DND-41 (cell line): ENCODE data around the gene GNB1L.

Experiments
- ATAC-seq: fragments of 200-7000 bp; cut with Tn5 transposase; 3 replicates; pipeline ENCODE4 v1.9.1; 2021; ENCODE audit warnings: low read depth; ENCODE audit not compliant: insufficient read depth
- DNase-seq: peaks from one replicate; pipeline ENCODE4 v3.0.0-alpha.2; 2020
- H2AFZ ChIP-seq: 2 replicates; pipeline ENCODE4 v1.6.0; 2012; ENCODE audit warnings: low read depth, low read length
- H3K27ac ChIP-seq: 2 replicates; pipeline ENCODE4 v1.5.1; 2012; ENCODE audit warnings: low read length, inconsistent platforms
- H3K27me3 ChIP-seq: fragments of 200-600 bp; sonication (generic); 2 replicates; pipeline ENCODE4 v1.6.0; 2012; ENCODE audit warnings: low read length, mild to moderate bottlenecking, inconsistent platforms; ENCODE audit not compliant: insufficient read depth, poor library complexity
- H3K36me3 ChIP-seq: 2 replicates; pipeline ENCODE4 v1.5.1; 2012; ENCODE audit warnings: low read length, inconsistent platforms; ENCODE audit not compliant: insufficient read depth
- H3K4me1 ChIP-seq: 2 replicates; pipeline ENCODE4 v1.5.1; 2012; ENCODE audit warnings: mild to moderate bottlenecking, low read length; ENCODE audit not compliant: insufficient read depth
- H3K4me2 ChIP-seq: 2 replicates; pipeline ENCODE4 v1.6.0; 2012; ENCODE audit warnings: mild to moderate bottlenecking, moderate library complexity, low read length, inconsistent platforms; ENCODE audit not compliant: insufficient read depth
- H3K4me3 ChIP-seq, 2 experiments: fragments of 200-600 bp in 1 of 2; shearing (Covaris generic) in 1 of 2; 2 replicates each; pipeline ENCODE4 v1.5.1; 2012 to 2016; ENCODE audit warnings: inconsistent platforms in 2 of 2, low read length in 2 of 2, mild to moderate bottlenecking in 2 of 2, low read depth in 1 of 2, moderate library complexity in 1 of 2
- H3K79me2 ChIP-seq: 2 replicates; pipeline ENCODE4 v1.6.0; 2012; ENCODE audit warnings: low read length, inconsistent platforms; ENCODE audit not compliant: insufficient read depth
- H3K9ac ChIP-seq: 2 replicates; pipeline ENCODE4 v1.6.0; 2012; ENCODE audit warnings: low read depth, mild to moderate bottlenecking, inconsistent platforms, low read length, moderate library complexity
- H3K9me3 ChIP-seq: 2 replicates; pipeline ENCODE4 v1.5.1; 2012; ENCODE audit warnings: low read length, moderate library complexity, mild to moderate bottlenecking, inconsistent platforms; ENCODE audit not compliant: insufficient read depth, severe bottlenecking
- H4K20me1 ChIP-seq: 2 replicates; pipeline ENCODE4 v1.6.0; 2012; ENCODE audit warnings: low read length; ENCODE audit not compliant: insufficient read depth
- EZH2 ChIP-seq: IDR thresholded peaks from 3 replicates; pipeline ENCODE4 v1.6.1; 2012; ENCODE audit warnings: borderline replicate concordance, low read depth, mild to moderate bottlenecking, moderate library complexity, low read length, inconsistent platforms; ENCODE audit not compliant: severe bottlenecking
- TF ChIP-seq, protein P1 (sequence below): IDR thresholded peaks from 2 replicates; pipeline ENCODE4 v1.5.1; 2012; ENCODE audit warnings: borderline replicate concordance, low read length, moderate library complexity, mild to moderate bottlenecking; ENCODE audit not compliant: poor library complexity, severe bottlenecking; ENCODE audit errors: extremely low read depth

The GNB1L gene

DNA sequence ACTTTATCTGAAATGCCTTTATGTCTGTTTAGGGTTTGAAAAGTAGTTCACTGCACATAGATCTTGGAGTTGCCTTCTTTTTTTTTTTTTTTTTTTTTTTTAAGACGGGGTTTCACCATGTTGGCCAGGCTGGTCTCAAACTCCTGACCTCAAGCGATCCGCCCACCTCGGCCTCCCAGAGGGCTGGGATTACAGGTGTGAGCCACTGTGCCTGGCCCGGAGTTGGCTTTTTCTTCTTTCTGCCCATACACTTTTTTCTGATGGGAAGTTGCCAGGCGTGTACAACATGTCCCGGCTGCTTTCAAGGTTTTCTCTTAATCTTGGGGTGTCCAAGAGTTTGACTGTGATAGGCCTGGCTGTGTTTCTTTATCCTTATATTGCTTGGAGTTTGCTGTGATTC is 12.9 kb upstream of the GNB1L start:
- DNase-seq: peak; percentile 1
- Histone ChIP-seq H2AFZ (no peak overlapping the region), H3K4me2 (no peak overlapping the region), H3K9ac (no peak overlapping the region), H3K4me3 (no peak overlapping the region), H3K79me2 (no peaks in the 10 kb centered on the region), H3K36me3 (no peaks in the 10 kb centered on the region), H4K20me1 (no peaks in the 10 kb centered on the region), H3K27ac (no peak overlapping the region), H3K27me3 (no peaks in the 10 kb centered on the region), H3K9me3 (no peaks in the 10 kb centered on the region), H3K4me1 (no peaks in the 10 kb centered on the region)
- no peak for ATAC-seq
- TF ChIP-seq EZH2: no peak
- TF ChIP-seq, protein P1, sequence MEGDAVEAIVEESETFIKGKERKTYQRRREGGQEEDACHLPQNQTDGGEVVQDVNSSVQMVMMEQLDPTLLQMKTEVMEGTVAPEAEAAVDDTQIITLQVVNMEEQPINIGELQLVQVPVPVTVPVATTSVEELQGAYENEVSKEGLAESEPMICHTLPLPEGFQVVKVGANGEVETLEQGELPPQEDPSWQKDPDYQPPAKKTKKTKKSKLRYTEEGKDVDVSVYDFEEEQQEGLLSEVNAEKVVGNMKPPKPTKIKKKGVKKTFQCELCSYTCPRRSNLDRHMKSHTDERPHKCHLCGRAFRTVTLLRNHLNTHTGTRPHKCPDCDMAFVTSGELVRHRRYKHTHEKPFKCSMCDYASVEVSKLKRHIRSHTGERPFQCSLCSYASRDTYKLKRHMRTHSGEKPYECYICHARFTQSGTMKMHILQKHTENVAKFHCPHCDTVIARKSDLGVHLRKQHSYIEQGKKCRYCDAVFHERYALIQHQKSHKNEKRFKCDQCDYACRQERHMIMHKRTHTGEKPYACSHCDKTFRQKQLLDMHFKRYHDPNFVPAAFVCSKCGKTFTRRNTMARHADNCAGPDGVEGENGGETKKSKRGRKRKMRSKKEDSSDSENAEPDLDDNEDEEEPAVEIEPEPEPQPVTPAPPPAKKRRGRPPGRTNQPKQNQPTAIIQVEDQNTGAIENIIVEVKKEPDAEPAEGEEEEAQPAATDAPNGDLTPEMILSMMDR: no peak

DNA sequence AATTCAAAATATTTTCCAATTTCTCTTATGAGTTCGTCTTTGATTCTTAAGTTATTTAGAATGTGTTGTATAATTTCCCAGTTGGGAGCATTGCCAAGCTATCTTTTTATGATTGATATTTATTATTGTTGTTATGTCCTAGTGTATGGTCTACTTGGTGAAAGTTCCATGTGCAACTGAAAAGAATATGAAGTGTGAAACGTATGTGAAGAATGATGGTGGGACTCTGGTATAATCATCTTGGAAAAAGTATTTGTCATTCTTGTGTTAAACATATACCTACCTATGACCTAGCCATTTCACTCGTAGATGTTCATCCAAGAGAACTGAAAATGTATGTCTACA is 12.0 kb upstream of the GNB1L start:
- no peaks in the 10 kb centered on the region for H3K27me3 ChIP-seq
- no peak overlapping the region for H2AFZ ChIP-seq
- no peaks in the 10 kb centered on the region for H4K20me1 ChIP-seq
- TF ChIP-seq, protein P1: no peak
- TF ChIP-seq EZH2: no peak
- H3K9ac ChIP-seq: no peak overlapping the region
- ATAC-seq (no peak), DNase-seq (no peak)
- no peaks in the 10 kb centered on the region for H3K4me1 ChIP-seq
- H3K79me2 ChIP-seq: no peaks in the 10 kb centered on the region
- H3K27ac ChIP-seq: no peak overlapping the region
- H3K4me2 ChIP-seq: no peak overlapping the region
- no peak overlapping the region for H3K4me3 ChIP-seq
- H3K9me3 ChIP-seq: no peaks in the 10 kb centered on the region
- no peaks in the 10 kb centered on the region for H3K36me3 ChIP-seq

DNA sequence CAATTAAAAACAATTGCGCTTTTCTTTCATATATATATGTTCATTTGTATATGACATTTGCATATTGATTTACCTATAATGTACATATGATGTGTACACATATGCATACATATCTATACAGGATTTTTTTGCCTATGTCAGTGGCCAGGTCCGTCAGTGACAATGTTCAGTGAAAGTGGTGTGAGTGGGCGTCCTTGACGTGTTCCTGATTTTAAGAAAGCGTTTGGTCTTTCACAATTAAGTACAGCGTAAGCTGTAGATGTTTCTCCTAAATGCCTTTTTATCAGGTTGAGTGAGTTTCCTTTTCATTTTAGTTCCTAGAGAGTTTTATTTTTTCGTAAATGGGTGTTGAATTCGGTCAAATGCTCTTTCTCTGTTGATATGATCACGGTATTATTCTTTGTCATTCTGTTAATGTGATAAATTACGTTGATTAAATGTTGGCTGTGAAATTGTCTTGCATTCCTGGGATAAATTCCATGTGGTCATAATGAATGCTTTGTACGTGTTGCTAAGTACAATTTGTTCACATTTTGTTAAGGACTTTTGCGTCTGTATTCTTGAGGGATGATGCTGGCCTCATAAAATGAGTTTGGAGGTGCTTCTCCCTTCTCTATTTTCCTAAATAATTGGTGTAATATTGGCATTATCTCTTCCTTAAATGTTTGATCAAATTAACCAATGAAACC is 10.6 kb upstream of the GNB1L start:
- H3K9me3 ChIP-seq: no peaks in the 10 kb centered on the region
- no peak overlapping the region for H3K4me2 ChIP-seq
- no peaks in the 10 kb centered on the region for H4K20me1 ChIP-seq
- DNase-seq: no peak
- H3K27ac ChIP-seq: no peak overlapping the region
- no peaks in the 10 kb centered on the region for H3K79me2 ChIP-seq
- H3K36me3 ChIP-seq: no peaks in the 10 kb centered on the region
- H3K4me3 ChIP-seq: no peak overlapping the region
- H3K9ac ChIP-seq: no peak overlapping the region
- no peak for ATAC-seq
- TF ChIP-seq, protein P1: no peak
- TF ChIP-seq EZH2: no peak
- no peak overlapping the region for H2AFZ ChIP-seq
- no peaks in the 10 kb centered on the region for H3K4me1 ChIP-seq
- no peaks in the 10 kb centered on the region for H3K27me3 ChIP-seq
